NCI-H2227 (cell line): ENCODE data around the gene CMTM5.

ENCODE experiments used
- DNase-seq: peaks from one replicate; lab custom pipeline; 2025; ENCODE audit not compliant: unreplicated experiment; lab: John Stamatoyannopoulos, UW

CMTM5 gene

DNA sequence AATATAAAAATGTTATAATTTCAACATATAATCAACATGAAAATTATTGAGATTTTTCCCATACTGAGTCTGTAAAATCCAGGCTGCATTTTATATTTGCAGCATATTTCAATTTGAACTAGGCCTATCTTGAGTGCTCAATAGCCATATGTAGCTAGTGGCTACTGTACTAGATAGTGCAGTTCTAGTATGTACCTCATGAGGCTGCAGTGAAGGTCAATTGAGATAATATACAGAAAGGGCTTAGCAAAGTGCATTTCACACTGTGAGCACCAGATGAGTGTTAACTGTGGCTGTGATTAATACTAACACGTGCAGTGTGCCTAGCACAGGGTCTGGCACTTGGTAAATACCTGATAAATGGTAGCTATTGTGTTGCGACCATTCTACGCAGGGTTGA lies 18.8 kb upstream of the CMTM5 start:
- DNase-seq: no peak

GRCh38 chr14:23358553-23359166 lies 18.2 kb upstream of the CMTM5 start:
- no peak for DNase-seq

GRCh38 chr14:23359167-23359626 lies 17.6 kb upstream of the CMTM5 start:
- no peak for DNase-seq

DNA sequence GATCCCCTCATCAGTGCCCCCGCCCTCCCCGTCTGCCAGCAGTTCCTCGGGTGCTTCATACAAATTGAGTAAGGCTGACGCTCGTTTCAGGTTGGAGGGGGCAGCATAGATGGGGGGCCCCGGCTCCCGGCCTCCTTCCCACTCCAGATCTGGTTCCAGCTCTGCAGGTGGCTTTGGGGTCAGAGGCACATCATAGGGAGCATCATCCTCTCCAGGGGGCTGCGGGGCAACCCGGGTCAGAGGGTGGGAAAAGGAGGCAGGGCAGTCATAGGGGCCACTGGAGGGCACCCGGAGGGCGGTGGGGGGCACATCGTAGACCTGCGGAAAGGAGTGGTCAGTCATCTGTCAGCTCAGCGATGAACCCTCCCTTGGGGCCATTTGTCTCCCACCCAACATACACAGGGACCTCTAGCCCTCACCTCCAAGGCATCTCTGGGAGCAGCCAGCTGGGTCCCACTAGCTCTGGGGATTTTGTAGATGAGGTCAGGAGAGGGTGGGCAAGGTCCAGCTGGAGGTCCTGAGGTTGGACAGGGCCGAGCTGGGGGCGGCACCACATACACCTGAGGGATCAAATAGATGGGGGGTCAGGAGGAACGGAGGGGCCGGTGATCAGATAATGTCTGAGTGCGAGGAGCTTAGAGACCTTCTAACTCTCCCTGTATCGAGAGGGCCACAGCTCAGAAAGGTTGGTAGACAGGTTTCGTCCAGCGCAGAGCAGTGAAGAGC lies 17.0 kb upstream of the CMTM5 start:
- no peak for DNase-seq

- no peak for DNase-seq
Measured at GRCh38 chr14:23360496-23360895, 16.4 kb upstream of the CMTM5 start.

- no peak for DNase-seq
Measured at GRCh38 chr14:23361320-23361719, 15.5 kb upstream of the CMTM5 start.

DNA sequence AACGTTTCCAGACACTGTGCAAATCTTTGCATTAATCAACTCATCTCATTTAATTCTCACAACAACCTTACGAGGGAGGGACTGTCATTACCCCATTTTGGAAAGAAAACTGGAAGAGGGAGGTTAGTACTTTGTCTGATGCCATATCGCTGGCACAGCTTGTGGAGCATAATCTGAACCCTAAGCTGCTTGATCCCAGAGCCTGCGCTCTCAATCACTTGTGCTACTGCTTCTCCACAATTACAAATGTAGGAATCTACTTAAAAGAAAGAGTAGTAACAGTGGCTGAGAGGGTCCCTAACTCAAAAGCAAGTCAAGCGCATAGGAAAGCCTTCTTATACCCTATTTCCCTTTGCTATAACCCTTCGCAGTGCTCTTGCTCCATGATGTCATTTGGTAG lies 15.1 kb upstream of the CMTM5 start:
- no peak for DNase-seq

- no peak for DNase-seq
Measured at GRCh38 chr14:23362200-23362599, 14.6 kb upstream of the CMTM5 start.

- no peak for DNase-seq
Measured at GRCh38 chr14:23364164-23365035, 12.4 kb upstream of the CMTM5 start.

- DNase-seq: no peak
Measured at GRCh38 chr14:23365036-23365731, 11.7 kb upstream of the CMTM5 start, which contains the start of gene EFS. Gene EFS, minus strand, starts transcription at chr14:23365172. Its CDS starts 147 bp downstream, at chr14:23365025.

GRCh38 chr14:23365732-23366425 lies 11.0 kb upstream of the CMTM5 start:
- DNase-seq: peak; percentile 86

DNA sequence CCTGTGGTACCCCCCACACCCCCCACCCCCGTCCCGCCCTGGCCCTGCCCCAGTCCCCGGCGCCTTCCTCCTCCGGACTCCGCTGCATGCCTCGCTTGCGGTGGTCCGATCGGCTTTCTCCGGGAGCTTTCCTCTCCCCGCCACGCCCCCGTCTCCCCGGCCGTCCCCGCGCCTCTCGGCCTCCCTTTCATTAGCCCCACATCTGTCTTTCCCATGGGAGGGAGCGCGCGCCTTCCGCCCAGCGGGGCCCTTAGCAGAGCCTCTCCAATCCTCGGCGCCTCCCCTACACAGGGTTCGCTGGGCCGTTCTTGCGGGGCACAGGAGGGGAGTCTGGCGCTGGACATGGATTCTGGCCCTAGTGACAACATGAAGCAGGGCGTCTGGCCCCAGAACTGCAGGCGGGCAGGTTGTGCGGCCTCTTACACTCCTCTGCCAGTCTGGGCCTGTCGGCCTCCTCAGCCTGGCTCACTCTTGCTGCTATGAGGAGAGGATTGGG lies 10.4 kb upstream of the CMTM5 start:
- DNase-seq: peak; percentile 86

DNA sequence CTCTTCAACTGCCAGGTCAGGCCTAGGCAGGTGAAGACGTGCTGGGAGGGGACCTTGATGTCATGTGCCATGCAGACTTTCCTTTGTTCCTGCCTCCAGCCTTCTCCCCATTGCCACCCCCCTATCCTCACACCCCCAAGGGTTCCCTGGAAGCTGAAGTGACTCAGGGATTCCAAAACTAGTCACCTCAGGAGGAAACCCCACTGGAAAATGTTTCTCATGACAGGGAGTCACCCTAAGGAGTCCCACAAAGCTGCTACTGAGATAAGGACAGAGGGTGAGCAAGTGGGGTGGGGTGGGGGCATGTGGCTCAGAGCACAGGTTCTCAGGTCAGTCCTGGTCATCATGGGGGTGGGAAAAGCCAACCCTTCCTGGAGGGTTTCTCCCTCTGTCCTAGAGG lies 6.6 kb upstream of the CMTM5 start:
- DNase-seq: no peak

DNA sequence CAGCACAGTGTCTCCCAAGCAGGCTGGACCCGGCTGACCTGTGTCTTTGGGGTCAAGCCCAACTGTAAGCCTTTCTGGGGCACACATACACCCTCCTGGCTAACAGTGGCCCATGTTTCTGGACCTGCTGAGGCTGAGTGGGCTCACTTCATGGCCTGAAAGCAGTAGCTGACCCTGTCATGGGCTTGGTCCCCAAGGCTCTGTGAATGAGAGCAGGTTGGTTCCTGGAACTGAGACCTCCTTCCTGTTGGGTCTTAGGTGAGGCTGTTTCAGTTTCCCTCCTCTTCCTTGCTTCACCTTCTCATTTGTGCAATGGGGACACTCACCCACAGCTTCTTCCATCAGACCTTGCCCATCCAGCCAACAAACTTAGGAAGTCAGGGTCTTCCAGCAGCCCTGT lies 5.0 kb upstream of the CMTM5 start:
- DNase-seq: no peak

GRCh38 chr14:23372509-23372908 lies 4.3 kb upstream of the CMTM5 start, which contains the start of gene IL25:
Gene IL25, plus strand, starts transcription at chr14:23372809.
- DNase-seq: no peak

DNA sequence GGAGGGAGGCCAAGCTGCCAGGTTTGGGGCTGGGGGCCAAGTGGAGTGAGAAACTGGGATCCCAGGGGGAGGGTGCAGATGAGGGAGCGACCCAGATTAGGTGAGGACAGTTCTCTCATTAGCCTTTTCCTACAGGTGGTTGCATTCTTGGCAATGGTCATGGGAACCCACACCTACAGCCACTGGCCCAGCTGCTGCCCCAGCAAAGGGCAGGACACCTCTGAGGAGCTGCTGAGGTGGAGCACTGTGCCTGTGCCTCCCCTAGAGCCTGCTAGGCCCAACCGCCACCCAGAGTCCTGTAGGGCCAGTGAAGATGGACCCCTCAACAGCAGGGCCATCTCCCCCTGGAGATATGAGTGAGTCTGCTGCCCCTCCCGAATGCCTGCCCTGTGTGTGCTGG lies 3.8 kb upstream of the CMTM5 start:
- no peak for DNase-seq

- DNase-seq: no peak
Measured at GRCh38 chr14:23375527-23376251, 1.2 kb upstream of the CMTM5 start.

- DNase-seq: no peak
Measured at GRCh38 chr14:23377198-23377550, 328 bp downstream of the CMTM5 start.
